MV-4-11 (cell line): ENCODE results near the gene PCDHGA1.
"Not testable (repeated sequence)": the region's sequence is repeated elsewhere in the genome, so short reads cannot be mapped to it uniquely, and the experiment has no call there.

ENCODE experiments used
- DNase-seq: peaks from one replicate; lab custom pipeline; 2025; lab: John Stamatoyannopoulos, UW

PCDHGA1 gene

DNA sequence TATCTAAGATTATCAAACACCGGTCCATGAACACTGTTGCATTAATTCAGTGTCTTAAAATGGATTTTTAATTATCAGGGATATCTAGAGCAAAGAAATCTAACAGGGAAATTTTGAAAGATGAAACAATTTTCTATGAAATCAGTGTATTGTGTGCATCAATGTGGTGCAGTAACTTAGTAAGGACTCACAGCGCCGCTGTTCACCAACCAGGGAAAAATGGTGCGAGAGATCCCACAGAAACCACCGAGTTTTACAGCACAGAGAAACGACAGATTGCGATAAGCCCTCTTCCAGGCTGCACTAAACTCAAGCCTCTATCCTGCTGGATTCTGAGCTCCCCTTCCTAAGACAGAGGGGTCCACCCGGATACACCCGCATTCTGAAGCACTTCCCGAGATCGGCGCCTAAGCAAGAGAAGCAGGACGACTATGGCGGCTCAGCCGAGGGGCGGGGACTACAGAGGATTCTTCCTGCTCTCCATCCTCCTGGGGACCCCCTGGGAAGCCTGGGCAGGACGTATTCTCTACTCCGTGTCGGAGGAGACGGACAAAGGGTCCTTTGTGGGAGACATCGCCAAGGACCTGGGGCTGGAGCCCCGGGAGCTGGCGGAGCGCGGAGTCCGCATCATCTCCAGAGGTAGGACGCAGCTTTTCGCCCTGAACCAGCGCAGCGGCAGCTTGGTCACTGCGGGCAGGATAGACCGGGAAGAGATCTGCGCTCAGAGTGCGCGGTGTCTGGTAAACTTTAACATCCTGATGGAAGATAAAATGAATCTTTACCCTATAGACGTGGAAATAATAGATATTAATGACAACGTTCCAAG is 52.4 kb downstream of the PCDHGA1 start, which contains the start of gene PCDHGA7:
PCDHGA7 (plus strand) TSS at position 274 of the 826 bp plus-strand sequence; CDS start at position 432, 158 bp downstream.
- no peak for DNase-seq

DNA sequence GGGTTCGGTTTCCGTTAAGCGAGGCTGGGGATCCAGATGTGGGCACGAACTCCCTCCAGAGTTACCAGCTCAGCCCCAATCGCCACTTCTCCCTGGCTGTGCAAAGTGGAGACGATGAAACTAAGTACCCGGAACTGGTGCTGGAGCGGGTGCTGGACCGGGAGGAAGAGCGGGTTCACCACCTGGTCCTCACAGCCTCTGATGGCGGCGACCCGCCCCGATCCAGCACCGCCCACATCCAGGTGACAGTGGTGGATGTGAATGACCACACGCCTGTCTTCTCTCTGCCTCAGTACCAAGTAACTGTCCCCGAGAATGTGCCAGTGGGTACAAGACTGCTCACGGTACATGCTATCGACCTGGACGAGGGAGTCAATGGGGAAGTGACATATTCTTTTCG is 53.0 kb downstream of the PCDHGA1 start:
- DNase-seq, result no peak

DNA sequence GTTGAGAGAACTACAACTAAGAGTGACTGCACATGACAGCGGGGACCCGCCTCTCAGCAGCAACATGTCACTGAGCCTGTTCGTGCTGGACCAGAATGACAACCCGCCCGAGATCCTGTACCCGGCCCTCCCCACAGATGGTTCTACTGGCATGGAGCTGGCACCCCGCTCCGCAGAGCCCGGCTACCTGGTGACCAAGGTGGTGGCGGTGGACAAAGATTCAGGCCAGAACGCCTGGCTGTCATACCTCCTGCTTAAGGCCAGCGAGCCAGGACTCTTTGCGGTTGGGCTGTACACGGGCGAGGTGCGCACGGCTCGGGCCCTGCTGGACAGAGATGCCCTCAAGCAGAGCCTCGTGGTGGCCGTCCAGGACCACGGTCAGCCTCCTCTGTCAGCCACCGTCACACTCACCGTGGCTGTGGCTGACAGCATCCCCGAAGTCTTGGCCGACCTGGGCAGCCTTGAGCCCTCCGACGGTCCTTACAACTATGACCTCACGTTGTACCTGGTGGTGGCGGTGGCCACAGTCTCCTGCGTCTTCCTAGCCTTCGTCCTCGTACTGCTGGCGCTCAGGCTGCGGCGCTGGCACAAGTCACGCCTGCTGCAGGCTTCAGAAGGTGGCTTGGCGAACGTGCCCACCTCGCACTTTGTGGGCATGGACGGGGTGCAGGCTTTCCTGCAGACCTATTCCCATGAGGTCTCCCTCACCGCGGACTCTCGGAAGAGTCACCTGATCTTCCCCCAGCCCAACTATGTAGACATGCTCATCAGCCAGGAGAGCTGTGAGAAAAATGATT is 54.4 kb downstream of the PCDHGA1 start:
- no peak for DNase-seq

DNA sequence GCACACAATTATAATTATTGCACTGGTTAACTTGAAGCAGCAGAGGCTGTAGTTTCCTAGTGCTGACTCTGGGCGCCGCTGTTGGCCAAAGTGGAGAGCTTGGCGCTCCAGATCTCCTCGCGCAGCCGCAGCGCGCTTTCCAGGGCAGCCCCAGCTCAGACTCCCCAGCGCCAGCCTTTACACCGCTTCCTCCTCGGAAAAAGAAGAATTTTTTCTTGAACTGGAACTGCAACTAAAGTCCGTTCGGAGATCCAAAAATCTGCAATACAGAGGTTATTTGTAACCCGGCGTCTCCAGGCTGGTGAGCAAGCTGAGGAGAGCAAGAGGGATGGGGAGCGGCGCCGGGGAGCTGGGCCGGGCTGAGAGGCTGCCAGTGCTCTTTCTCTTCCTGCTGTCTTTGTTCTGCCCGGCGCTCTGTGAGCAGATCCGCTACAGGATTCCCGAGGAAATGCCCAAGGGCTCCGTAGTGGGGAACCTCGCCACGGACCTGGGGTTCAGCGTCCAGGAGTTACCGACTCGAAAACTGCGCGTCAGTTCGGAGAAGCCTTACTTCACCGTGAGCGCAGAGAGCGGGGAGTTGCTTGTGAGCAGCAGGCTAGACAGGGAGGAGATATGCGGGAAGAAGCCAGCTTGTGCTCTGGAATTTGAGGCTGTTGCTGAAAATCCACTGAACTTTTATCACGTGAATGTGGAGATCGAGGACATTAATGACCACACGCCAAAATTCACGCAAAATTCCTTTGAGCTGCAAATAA is 57.4 kb downstream of the PCDHGA1 start, which contains the start of gene PCDHGB4:
PCDHGB4 (plus strand) TSS at position 142 of the 755 bp plus-strand sequence; CDS start at position 329, 187 bp downstream.
- not testable (repeated sequence) for DNase-seq

DNA sequence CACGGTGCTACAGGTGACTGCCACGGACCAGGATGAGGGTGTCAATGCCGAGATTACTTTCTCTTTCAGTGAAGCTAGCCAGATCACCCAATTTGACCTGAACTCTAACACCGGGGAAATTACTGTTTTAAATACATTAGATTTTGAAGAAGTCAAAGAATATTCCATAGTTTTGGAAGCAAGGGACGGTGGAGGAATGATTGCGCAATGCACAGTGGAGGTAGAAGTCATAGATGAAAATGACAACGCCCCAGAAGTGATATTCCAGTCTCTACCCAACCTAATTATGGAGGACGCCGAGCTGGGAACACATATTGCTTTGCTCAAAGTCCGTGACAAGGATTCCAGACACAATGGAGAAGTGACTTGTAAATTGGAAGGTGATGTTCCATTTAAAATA is 58.3 kb downstream of the PCDHGA1 start:
- no peak for DNase-seq

DNA sequence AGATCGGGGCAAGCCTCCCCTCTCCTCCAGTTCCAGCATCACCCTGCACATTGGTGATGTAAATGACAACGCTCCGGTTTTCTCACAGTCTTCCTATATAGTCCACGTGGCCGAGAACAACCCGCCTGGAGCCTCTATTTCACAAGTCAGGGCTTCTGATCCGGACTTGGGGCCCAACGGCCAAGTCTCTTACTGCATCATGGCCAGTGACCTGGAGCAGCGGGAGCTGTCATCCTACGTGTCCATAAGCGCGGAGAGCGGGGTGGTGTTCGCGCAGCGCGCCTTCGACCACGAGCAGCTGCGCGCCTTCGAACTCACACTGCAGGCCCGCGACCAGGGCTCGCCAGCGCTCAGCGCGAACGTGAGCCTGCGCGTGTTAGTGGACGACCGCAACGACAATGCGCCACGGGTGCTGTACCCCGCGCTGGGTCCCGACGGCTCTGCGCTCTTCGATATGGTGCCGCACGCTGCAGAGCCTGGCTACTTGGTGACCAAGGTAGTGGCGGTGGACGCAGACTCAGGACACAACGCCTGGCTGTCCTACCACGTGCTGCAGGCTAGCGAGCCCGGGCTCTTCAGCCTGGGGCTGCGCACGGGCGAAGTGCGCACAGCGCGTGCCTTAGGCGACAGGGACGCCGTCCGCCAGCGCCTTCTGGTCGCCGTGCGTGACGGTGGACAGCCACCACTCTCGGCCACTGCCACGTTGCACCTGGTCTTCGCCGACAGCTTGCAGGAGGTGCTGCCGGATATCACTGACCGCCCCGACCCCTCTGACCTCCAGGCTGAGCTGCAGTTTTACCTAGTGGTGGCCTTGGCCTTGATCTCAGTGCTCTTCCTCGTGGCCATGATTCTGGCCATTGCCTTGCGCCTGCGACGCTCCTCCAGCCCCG is 59.1 kb downstream of the PCDHGA1 start:
- DNase-seq, result no peak

DNA sequence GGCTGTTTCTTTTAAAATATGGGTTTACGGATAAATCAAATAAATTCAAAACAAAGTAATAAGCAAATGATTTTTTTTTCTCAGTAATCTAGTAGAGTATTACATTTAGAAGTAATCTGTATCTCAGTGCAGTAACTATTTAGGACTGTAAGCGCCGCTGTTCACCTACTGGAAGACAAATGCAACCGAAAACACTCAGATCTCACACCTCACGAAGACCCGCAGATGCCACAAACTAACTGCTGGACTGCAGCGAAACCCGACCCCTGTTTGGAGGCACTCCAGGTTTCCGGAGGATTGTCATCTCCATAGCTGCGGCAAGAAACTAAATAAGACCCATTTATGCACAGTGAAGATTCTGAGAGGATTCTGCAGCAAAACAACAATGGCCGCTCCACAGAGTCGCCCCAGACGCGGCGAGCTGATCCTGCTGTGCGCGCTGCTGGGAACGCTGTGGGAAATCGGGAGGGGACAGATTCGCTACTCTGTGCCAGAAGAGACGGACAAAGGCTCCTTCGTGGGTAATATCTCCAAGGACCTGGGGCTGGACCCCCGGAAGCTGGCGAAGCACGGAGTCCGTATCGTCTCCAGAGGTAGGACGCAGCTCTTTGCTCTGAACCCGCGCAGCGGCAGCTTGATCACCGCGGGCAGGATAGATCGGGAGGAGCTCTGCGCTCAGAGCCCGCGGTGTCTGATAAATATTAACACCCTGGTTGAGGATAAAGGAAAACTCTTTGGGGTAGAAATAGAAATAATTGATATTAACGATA is 62.3 kb downstream of the PCDHGA1 start, which contains the start of gene PCDHGA8:
PCDHGA8 (plus strand) TSS at position 205 of the 770 bp plus-strand sequence; CDS start at position 386, 181 bp downstream.
- no peak for DNase-seq

DNA sequence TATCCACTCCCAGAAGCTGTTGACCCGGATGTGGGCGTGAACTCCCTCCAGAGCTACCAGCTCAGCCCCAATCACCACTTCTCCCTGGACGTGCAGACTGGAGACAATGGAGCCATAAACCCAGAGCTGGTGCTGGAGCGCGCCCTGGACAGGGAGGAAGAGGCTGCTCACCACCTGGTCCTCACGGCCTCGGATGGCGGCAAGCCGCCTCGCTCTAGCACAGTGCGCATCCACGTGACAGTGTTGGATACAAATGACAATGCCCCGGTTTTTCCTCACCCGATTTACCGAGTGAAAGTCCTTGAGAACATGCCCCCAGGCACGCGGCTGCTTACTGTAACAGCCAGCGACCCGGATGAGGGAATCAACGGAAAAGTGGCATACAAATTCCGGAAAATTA is 63.0 kb downstream of the PCDHGA1 start:
- no peak for DNase-seq

DNA sequence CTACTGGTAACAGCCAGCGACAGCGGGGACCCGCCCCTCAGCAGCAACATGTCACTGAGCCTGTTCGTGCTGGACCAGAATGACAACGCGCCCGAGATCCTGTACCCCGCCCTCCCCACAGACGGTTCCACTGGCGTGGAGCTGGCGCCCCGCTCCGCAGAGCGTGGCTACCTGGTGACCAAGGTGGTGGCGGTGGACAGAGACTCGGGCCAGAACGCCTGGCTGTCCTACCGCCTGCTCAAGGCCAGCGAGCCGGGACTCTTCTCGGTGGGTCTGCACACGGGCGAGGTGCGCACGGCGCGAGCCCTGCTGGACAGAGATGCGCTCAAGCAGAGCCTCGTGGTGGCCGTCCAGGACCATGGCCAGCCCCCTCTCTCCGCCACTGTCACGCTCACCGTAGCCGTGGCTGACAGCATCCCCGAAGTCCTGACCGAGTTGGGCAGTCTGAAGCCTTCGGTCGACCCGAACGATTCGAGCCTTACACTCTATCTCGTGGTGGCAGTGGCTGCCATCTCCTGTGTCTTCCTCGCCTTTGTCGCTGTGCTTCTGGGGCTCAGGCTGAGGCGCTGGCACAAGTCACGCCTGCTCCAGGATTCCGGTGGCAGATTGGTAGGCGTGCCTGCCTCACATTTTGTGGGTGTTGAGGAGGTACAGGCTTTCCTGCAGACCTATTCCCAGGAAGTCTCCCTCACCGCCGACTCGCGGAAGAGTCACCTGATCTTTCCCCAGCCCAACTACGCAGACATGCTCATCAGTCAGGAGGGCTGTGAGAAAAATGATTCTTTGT is 64.3 kb downstream of the PCDHGA1 start:
- DNase-seq, result not testable (repeated sequence)

DNA sequence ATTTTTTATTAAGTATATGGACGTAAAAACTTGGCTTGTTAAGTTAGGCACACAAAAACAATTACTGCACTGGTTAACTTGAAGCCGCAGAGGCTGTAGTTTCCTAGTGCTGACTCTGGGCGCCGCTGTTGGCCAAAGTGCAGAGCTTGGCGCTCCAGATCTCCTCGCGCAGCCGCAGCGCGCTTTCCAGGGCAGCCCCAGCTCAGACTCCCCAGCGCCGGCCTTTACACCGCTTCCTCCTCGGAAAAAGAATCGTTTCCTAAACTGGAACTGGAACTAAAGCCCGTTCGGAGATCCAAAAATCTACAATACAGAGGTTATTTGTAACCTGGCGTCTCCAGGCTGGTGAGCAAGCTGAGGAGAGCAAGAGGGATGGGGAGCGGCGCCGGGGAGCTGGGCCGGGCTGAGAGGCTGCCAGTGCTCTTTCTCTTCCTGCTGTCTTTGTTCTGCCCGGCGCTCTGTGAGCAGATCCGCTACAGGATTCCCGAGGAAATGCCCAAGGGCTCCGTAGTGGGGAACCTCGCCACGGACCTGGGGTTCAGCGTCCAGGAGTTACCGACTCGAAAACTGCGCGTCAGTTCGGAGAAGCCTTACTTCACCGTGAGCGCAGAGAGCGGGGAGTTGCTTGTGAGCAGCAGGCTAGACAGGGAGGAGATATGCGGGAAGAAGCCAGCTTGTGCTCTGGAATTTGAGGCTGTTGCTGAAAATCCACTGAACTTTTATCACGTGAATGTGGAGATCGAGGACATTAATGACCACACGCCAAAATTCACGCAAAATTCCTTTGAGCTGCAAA is 67.6 kb downstream of the PCDHGA1 start, which contains the start of gene PCDHGB5:
PCDHGB5 (plus strand) TSS at position 192 of the 796 bp plus-strand sequence; CDS start at position 373, 181 bp downstream.
- not testable (repeated sequence) for DNase-seq

DNA sequence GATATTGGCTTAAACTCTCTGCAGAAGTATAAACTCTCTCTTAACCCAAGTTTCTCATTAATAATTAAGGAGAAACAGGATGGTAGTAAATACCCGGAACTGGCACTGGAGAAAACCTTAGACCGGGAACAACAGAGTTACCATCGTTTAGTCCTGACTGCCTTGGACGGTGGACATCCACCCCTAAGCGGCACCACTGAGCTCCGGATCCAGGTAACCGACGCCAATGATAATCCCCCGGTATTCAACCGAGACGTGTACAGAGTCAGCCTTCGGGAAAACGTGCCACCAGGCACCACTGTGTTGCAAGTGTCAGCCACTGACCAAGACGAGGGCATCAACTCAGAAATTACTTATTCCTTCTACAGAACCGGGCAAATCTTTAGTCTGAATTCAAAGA is 68.3 kb downstream of the PCDHGA1 start:
- DNase-seq, result no peak

DNA sequence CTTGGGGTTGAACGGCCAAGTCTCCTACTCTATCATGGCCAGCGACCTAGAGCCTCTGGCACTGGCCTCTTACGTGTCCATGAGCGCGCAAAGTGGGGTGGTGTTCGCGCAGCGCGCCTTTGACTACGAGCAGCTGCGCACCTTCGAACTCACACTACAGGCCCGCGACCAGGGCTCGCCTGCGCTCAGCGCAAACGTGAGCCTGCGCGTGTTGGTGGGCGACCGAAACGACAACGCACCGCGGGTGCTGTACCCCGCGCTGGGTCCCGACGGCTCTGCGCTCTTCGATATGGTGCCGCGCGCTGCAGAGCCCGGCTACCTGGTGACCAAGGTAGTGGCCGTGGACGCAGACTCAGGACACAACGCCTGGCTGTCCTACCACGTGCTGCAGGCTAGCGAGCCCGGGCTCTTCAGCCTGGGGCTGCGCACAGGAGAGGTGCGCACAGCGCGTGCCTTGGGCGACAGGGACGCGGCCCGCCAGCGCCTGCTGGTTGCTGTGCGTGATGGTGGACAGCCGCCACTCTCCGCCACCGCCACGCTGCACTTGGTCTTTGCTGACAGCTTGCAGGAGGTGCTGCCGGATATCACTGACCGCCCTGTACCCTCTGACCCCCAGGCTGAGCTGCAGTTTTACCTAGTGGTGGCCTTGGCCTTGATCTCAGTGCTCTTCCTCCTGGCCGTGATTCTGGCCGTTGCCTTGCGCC is 69.4 kb downstream of the PCDHGA1 start:
- DNase-seq, result no peak

DNA sequence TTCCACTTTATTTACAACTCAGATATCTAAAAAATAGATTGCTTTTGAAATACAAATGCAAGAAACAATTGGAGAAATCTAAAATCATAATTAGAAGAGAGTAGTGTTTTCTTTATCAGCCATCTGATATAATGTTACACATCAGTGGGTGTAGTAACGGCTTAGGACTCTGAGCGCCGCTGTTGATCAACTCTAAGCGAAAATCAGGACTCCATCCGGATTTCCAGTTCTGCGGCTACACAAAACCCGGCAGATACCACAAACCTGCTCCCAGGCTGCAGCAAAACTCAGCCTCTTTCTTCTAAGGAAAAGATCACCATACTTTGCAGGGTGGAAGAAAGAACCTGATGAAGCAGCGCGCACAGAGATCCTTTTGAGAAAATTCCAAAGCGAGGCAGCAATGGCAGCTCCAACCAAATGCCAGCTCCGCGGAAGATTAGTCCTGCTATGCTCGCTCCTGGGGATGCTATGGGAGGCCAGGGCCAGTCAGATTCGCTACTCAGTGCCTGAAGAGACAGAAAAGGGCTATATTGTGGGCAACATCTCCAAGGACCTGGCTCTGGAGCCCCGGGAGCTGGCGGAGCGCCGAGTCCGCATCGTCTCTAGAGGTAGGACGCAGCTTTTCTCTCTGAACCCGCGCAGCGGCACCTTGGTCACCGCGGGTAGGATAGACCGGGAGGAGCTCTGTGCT is 72.4 kb downstream of the PCDHGA1 start, which contains the start of gene PCDHGA9:
PCDHGA9 (plus strand) TSS at position 226 of the 691 bp plus-strand sequence; CDS start at position 401, 175 bp downstream.
- DNase-seq, result no peak

DNA sequence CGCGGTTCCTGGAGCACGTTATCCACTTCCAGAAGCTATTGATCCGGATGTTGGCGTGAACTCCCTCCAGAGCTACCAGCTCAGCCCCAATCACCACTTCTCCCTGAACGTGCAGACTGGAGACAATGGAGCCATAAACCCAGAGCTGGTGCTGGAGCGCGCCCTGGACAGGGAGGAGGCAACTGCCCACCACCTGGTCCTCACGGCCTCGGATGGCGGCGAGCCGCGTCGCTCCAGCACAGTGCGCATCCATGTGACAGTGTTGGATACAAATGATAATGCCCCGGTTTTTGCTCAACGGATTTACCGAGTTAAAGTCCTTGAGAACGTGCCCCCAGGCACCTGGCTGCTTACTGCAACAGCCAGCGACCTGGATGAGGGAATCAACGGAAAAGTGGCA is 73.1 kb downstream of the PCDHGA1 start:
- no peak for DNase-seq

DNA sequence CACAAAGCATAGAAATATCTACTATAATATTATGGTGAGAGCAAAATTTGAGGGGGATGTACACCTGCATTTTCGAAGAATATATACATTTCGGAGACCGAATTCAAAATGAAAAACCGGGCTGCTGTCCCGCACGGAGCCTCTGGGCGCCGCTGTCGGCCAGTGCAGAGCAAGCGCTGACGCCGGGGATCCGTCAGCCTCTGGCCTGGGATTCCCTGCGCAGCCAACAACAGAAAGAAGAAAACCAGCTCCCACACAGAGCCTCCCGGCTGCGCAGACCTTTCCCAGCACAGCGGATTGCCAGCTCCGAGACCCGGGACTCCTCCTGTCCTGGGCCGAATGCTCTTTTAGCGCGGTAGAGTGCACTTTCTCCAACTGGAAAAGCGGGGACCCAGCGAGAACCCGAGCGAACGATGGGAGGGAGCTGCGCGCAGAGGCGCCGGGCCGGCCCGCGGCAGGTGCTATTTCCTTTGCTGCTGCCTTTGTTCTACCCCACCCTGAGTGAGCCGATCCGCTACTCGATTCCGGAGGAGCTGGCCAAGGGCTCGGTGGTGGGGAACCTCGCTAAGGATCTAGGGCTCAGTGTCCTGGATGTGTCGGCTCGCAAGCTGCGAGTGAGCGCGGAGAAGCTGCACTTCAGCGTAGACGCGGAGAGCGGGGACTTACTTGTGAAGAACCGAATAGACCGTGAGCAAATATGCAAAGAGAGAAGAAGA is 77.6 kb downstream of the PCDHGA1 start, which contains the start of gene PCDHGB6:
PCDHGB6 (plus strand) TSS at position 232 of the 716 bp plus-strand sequence; CDS start at position 414, 182 bp downstream.
- not testable (repeated sequence) for DNase-seq
